NCI-H128 (cell line): Measurements from ENCODE around the gene DPEP1.
"Not testable (repeated sequence)": the region's sequence is repeated elsewhere in the genome, so short reads cannot be mapped to it uniquely, and the experiment has no call there.

Experiments
- DNase-seq: peaks from one replicate; lab custom pipeline; 2025; ENCODE audit not compliant: unreplicated experiment; lab: John Stamatoyannopoulos, UW

The DPEP1 gene

DNA sequence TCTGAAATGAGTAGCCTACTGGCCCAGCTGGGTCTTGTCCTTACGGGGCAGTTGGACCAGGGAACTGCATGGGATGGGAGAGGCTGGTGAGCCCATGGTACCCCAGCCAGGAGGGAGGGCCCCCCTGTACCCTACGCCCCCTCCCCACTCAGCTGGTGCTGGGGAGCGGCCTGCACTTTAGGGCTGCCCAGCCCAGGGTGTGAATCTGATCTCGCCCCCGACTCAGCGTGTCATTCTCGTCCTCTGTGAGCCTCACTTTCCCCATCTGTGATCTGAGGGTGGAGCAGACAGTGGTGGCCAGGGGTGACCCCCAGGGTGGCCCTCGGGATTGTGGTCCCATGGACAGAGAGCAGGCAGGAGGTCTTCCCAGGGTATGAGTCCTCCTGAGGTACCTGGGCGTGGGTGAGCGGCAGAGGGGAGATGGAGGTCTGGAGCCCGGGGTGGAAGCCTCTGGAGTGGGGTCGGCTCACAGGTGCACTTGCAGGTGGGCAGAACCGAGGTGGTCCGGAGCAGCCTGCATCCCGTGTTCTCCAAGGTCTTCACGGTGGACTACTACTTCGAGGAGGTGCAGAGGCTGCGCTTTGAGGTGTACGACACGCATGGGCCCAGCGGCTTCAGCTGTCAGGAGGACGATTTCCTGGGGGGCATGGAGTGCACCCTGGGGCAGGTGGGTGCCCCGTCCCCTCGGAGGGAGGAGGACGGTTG lies 36.2 kb upstream of the DPEP1 start:
- DNase-seq: no peak

DNA sequence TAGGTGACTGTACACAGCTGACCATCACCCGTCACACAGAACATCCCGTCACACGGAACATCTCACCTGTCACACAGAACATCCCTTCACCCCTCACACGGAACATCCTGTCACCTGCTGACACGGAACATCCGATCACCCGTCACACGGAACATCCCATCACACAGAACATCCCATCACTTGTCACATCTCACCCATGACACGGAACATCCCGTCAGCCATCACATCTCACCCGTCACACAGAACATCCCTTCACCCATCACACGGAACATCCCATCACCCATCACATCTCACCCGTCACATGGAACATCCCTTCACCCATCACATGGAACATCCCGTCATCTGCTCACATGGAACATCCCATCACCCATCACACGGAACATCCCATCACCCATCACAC lies 34.1 kb upstream of the DPEP1 start:
- no peak for DNase-seq

DNA sequence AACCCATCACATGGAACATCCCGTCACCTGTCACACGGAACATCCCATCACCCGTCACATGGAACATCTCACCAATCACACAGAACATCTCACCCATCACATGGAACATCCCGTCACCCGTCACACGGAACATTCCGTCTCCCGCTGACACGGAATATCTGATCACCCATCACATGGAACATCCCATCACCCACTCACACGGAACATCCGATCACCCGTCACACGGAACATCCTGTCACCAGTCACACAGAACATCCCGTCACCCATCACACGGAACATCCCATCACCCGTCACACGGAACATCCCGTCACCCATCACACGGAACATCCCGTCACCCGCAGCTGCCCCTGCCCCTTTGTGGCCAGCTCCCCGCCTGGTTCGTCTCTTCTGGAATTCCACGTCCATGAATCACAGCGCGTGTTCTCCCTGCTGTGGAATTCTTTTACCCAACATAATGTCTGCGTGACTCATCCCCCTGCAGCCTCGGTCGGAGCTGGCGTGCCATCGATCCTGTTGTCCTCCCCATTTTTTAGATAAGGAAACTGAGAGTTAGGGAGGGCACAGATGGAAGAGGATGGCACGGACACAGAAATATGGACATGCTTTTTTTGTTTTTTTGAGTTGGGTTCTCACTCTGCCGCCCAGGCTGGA lies 32.3 kb upstream of the DPEP1 start:
- DNase-seq: no peak

DNA sequence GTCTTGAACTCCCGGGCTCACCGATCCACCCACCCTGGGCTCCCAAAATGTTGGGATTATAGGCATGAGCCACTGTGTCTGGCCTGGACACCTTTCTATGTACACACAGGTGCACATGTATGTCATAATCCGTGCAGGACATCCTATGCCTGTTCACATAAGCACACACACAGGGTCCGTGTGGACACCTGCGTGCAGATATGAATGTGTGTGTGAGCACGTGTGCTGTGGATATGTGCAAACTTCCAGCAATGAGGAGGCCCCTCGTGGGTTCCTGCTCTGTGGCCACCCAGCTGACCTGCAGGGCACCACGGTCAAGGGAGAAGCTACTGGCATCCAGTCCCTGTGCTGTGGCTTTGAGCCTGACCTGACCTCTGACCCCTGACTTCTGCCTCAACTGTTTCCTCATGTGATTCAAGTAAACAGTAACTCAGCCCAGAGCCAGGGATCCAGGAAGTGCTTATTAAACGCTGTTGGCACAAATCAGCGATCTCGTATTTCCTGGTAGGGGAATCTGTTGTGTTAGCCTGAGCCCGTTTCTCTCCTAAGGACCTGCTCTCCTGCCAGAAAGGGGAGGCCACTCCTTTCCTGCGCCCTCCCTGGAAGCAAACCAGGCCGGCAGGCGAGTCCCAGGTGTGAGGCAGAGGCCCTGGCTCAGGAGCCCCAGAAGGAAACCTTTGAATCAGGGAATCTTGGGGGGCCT lies 31.4 kb upstream of the DPEP1 start:
- DNase-seq: no peak

DNA sequence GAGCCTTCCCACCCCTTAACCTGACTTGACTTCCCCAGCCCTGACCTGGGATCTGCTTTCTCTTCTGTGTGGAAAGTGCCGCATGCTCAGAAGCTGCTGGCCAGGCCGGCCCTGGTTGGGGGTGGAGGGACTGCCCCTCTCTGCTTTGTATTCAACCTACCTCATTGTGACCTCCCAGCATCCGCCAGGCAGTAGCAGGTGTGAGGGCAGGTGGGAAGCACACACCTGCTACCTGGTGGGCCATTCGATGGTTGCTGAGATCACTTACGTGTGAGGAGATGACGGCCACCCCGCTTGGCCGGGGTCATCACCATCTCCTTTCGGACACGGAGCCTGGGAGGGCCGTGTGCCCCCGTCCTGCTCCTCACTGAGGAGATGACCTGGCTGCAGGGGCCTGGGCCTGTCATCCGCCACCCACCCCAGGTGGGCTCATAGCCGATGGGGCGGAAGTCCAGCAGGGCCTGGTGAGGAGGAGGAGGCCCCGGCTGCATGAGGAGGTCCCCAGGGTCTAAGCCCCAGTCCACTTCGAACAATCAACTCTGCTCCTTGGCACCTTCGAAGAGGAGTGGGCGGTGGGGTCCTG lies 30.7 kb upstream of the DPEP1 start:
- no peak for DNase-seq

DNA sequence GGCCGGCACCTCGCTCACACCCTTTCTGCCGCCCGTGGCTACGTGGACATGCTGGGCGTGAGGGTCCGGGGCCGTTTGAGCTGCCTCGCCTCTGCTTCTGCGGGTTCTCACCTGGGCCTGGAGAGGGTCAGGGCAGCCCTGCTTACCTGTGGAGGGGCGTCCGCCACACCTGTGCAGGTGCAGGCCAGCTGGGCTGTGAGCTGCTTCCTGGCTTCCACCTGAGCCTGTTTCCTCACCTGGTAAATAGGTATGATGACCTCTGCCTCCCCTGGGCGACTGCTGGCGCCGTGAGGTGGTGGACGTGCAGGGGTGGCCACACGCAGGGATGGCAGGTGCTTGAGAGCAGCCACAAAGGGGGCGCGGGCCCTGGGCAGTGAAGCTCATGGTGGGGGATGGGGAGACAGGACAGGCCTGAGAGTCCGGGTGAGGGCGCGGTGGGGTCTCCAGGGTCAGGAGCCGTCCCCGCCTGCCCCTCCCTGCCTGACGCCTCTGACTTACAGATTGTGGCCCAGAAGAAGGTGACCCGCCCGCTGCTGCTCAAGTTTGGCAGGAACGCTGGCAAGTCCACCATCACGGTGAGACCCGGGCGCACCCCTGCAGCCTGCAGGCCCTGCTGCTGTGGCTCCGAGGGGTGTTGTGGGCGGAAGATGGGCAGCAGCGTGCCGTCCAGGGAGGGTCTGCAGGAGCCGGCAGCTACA lies 30.1 kb upstream of the DPEP1 start:
- DNase-seq: no peak

DNA sequence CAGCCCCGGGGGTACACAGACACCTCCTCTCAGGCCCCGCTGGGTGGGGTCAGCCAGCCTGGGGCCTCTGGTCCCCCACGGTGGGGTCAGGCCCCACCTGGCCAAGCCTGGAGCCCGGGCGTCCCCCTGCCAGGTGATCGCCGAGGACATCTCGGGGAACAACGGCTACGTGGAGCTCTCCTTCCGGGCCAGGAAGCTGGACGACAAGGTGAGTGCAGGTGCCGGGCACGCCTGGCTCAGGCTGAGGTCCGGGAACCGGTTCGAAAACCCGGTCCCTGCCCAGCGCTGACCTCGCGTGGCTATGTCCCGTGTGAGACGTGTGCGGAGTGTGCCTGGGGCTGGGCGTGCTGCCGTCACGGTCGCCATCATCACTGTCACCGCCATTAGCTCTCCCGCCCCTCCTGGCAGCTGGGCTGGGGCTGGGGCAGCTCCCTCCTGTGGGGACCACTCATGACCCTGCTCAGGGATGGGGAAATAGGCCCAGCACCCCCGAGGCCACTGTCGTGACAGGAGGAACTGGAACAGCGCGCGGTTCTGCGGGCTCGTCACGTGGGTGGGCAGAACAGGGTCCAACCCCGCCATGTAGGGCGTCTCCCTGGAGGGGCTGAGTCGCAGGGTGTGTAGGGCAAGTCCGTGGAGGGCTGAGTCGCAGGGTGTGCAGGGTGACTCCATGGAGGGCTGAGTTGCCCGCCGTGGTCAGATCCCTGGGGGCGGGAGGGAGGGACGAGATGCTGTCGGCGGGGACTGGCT lies 29.4 kb upstream of the DPEP1 start:
- no peak for DNase-seq

DNA sequence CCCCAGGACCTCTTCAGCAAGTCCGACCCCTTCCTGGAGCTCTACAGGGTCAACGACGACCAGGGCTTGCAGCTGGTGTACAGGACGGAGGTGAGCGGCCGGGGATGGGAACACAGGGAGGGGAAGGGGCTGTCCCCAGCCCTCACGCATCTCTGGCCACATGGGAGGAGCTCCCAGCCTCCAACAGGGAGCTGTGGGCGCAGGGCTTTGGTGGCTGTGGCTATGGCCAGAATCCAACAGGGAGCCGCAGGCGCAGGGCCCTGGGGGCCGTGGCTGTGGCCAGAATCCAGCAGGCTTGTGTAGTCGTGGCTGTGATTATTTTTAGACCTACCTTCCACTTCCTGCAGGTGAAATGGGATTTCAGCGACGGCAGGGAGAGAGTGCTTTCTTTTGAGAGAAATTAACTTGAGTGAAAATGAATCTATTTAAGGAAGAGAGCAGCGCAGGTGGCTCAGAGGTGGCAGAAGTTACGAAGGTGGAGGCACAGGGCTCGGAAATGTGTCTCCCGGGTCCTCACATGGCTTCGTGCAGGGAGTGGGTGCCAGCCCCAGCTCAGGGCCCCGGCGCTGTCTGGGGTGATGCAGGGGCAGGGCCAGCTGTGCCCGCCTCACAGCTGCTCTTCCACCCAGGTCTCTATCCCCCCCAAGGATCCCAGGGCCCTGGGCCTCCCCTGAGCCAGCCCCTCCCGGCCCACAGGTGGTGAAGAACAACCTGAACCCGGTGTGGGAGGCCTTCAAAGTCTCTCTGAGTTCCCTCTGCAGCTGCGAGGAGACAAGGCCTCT lies 28.5 kb upstream of the DPEP1 start:
- DNase-seq: no peak

DNA sequence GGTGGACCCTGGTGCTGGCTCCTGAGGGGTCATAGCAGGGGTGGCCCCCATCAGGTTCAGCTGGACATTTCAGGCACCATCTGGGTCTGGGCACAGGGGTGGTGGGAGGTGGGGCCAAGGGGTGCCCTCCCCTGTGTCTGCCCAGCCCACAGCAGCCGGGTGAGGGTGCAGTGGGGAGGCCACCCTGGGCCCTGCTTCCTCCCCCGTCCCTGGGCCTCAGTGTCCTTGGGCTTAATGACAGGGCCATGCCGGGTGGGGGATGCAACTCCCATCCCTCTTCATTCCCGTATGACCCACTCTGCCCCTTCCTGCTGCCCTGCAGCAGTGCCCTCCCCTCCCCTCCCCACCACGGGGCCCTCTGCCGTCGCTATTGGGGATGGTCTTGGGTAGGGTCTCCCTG lies 27.2 kb upstream of the DPEP1 start:
- DNase-seq: no peak

DNA sequence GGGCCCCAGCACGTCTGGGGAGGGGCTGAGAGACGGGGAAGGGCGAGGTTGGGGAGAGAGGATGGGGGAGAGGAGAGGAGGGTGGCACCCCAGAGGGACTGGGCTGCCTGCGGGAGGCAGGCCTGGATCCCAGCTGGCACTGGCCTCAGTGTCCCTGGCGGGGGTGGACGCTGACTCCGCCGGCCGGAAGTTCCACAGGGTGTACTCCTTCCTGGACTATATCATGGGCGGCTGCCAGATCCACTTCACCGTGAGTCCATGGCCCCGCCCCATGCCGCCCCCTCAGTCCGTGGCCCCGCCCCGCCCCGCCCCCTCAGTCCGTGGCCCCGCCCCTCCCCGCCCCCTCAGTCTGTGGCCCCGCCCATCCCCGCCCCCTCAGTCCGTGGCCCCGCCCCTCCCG lies 26.6 kb upstream of the DPEP1 start:
- no peak for DNase-seq

DNA sequence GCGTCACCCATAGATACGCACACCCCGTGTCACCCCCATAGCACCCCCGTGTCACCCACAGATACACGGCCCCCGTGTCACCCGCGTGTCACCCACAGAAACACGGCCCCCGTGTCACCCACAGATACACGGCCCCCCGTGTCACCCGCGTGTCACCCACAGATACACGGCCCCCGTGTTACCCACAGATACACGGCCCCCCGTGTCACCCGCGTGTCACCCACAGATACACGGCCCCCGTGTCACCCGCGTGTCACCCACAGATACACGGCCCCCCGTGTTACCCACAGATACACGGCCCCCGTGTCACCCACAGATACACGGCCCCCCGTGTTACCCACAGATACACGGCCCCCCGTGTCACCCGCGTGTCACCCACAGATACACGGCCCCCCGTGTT lies 25.8 kb upstream of the DPEP1 start:
- not testable (repeated sequence) for DNase-seq

DNA sequence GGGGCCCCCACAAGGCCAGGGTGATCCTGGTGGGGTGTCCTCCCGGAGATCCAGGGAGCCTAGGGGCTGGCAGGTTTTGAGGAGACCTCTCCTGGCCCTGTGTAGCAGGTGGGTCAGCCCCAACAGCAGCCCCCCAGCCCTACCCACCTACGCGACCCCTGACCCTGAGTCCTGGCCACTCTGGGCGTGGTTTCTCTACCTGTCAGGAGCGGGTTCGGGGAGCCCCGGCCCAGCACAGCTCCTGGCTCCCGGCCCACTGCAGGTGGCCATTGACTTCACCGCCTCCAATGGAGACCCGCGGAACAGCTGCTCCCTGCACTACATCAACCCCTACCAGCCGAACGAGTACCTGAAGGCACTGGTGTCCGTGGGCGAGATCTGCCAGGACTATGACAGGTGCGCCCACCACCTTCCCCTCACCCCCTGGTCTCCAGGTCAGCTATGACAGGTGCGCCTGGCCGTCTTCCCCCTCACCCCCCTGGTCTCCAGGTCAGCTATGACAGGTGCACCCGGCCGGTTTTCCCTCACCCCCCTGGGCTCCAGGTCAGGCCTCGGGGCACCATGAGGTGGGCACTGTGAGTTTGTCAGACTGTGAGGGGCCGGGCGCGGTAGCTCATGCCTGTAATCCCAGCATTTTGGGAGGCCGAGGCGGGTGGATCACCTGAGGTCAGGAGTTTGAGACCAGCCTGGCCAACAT lies 24.9 kb upstream of the DPEP1 start:
- DNase-seq: no peak

DNA sequence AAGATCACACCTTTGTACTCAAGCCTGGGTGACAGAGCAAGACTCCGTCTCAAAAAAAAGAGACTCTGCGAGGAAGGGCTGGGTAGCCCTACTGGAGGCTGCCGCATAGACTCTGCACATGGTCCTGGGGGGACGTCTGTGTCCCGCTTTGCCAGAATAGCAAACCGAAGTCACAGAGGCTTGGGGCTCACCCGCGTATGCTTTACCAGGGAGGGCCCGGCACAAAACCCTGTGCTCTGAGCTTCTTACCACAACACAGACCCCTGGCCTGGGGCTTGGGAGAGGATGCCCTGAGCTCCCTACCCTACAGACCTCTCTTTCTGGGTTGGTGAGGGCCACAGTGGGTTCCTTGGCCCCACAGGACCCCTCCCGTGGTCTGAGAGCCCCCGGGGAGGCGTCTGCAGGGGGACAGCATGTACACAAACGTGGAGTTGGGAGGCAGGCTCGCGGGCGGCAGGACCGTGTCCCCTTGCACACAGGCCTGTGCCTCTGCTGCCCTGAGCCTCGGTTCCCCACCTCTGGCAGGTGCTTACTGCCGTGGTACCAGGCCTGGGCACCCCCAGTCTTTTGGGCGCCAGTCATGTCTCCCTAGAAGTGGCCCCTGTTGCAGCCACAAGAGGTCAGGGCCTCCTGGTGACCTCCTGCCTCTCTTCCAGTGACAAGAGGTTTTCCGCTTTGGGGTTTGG lies 24.1 kb upstream of the DPEP1 start:
- DNase-seq: no peak

DNA sequence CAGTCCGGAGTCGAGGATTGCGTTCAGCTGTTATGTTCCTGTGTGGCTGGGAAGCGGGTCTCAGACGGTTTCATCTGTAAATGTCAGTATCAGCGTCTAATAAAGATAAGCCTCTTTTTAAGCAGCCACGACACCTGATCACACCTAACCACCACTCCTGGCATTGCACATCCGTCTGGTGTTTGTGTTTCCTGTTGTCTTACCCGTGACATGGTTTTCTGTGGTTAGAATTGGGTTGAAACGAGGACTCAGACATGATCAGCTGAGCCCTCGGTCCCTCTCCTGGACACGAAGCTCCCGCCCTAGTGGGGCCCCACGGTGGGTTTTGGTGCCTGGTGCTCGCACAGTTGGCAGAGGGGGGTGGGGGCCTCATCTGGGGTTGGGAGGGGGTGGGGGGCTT lies 19.6 kb upstream of the DPEP1 start:
- no peak for DNase-seq

DNA sequence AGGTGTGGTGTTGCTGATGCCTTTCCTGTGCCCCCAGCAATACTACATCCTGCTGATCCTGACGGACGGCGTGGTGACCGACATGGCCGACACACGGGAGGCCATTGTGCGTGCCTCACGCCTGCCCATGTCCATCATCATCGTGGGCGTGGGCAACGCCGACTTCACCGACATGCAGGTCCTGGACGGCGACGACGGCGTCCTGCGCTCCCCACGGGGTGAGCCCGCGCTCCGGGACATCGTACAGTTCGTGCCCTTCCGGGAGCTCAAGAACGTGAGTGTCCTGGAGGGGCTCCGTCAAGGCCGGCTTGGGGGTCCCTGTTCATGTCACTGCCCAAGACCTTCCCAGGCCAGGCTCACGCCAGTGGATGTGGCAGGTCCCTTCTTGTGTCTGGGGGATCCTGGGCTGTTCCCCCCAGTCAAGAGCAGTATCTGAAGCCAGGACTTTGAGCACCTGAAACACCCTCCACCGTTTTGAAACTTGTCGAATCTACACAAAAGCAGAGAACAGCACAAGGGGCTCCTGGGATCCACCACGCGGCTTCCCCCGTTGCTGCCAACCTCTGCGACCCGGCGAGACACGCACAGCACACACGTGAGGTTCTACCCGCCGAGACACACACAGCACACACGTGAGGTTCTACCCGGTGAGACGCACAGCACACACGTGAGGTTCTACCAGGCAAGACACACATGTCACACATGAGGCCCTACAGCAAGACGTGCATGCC lies 17.9 kb upstream of the DPEP1 start:
- no peak for DNase-seq

DNA sequence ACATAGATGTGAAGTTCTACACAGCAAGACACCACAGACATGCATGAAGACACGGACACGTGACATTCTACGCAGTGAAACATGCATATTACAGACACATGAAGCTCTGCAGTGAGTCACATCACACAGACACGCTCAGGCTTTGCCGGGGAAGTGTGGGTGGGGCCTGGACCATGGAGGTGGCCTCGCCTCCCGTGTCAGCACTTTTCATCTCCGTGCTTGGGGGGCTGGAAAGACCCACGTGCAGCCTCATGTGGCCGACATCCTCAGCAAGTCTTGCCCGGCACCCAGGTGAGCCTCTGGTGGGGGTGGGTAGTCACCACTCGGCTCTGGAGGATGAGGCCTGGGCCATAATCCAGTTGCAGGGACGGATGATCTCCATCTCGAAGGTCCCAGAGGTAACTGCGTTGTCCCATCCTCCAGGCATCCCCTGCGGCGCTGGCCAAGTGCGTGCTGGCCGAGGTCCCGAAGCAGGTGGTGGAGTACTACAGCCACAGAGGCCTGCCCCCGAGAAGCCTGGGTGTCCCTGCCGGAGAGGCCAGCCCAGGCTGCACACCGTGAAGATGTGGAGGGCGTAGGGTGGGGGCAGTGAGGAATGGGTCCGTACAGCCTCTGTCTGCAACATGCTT lies 17.3 kb upstream of the DPEP1 start:
- no peak for DNase-seq

DNA sequence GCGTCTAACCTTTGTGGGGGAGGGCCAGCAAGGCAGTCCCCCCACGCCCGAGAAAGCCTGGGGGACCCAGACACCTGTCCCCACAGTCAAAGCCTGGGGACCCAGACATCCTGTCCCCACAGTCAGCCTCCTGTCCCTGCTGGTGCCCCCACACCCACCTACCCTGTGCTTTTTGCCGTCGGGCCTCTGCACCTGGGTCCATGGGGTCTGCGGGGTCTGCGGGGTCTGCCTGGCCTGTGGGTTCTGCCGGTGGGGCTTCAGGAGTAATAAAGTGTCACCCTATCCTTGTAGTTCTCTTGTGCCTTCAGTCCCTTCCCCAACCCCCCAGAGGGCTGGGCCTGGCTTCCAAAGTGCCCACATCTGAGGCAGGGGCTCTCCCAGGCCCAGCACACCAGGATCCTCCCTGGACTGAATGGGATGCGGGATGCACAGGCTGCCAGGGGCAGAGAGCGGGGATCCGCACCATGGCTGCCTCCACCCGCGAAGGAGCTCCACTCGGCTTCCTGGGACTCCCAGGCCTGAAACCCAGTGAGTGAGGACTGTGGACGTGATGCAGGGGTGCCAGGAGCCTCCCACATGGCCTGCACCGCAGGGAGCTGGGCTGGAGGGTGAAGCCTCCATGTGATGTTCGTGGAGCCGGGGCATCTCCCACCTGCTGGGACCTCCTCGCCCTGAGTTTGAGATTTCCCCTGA lies 16.3 kb upstream of the DPEP1 start:
- DNase-seq: no peak
